Caco-2 (cell line): ENCODE results near the gene ZNF136. TPM values are rescaled to one million over a fixed set of nuclear protein-coding genes. Genes with fewer than 3 reads are reported as not detected.

ENCODE experiments used
- BruUV-seq: library from RNA; stranded (reverse); fragments of 400-500 nt; replicated peaks from 2 replicates; lab custom pipeline; 2021; lab: Mats Ljungman, UMichigan
- CTCF ChIA-PET: fragments of 300-600 bp; sonication (Branson Sonifier 250); formaldehyde crosslinking; loops from one replicate; lab custom pipeline; 2022; ENCODE audit warnings: antibody characterized with exemption; lab: Charles Lee
- POLR2A ChIA-PET: fragments of 300-600 bp; sonication (Branson Sonifier 250); formaldehyde crosslinking; loops from one replicate; lab custom pipeline; 2022; ENCODE audit warnings: antibody characterized with exemption; lab: Charles Lee
- DNase-seq, 2 experiments: peaks; one replicate each; pipeline versions ENCODE4 v3.0.0 to v3.0.0-alpha.2; 2020 to 2022
- H3K27me3 ChIP-seq: replicated peaks from 2 replicates; pipeline ENCODE4 v1.6.0; 2011; ENCODE audit warnings: low read length; ENCODE audit not compliant: control insufficient read depth, insufficient read depth
- H3K36me3 ChIP-seq: 2 replicates; pipeline ENCODE4 v1.5.1; 2011; ENCODE audit warnings: low read length; ENCODE audit not compliant: control insufficient read depth, insufficient read depth
- H3K4me1 ChIP-seq: fragments of 250-450 bp; sonication (Bioruptor Pico); 2 replicates; pipeline ENCODE4 v1.5.1; 2020; ENCODE audit warnings: mild to moderate bottlenecking
- H3K4me3 ChIP-seq: 2 replicates; pipeline ENCODE4 v1.5.1; 2011; ENCODE audit warnings: low read depth, mild to moderate bottlenecking, control low read depth, low read length
- H3K9me3 ChIP-seq: fragments of 250-450 bp; sonication (Bioruptor Pico); 2 replicates; pipeline ENCODE4 v1.5.1; 2020; ENCODE audit warnings: mild to moderate bottlenecking, moderate library complexity
- H3K27ac Mint-ChIP-seq: one replicate; pipeline ENCODE4 v1.8.0; 2022; ENCODE audit warnings: mixed read lengths; ENCODE audit not compliant: unreplicated experiment
- H3K27me3 Mint-ChIP-seq: one replicate; pipeline ENCODE4 v1.8.0; 2022; ENCODE audit warnings: mixed read lengths; ENCODE audit not compliant: insufficient read depth, unreplicated experiment
- H3K36me3 Mint-ChIP-seq: one replicate; pipeline ENCODE4 v1.8.0; 2022; ENCODE audit warnings: mild to moderate bottlenecking, mixed read lengths; ENCODE audit not compliant: insufficient read depth, unreplicated experiment
- H3K4me1 Mint-ChIP-seq: one replicate; pipeline ENCODE4 v1.8.0; 2022; ENCODE audit warnings: low read depth, mixed read lengths; ENCODE audit not compliant: unreplicated experiment
- H3K4me3 Mint-ChIP-seq: one replicate; pipeline ENCODE4 v1.8.0; 2022; ENCODE audit warnings: mild to moderate bottlenecking, moderate library complexity, mixed read lengths; ENCODE audit not compliant: unreplicated experiment
- H3K9me3 Mint-ChIP-seq: one replicate; pipeline ENCODE4 v1.8.0; 2022; ENCODE audit warnings: mixed read lengths; ENCODE audit not compliant: unreplicated experiment
- intact Hi-C: fragments of 100-400 bp; cut with micrococcal nuclease; formaldehyde crosslinking; loops from one replicate; pipeline ENCODE4 v1.10.0; 2022; ENCODE audit not compliant: unreplicated experiment
- total RNA-seq: library from RNA; stranded (reverse); gene quantifications from 2 replicates; pipeline ENCODE4 v1.2.3, GENCODE V29; 2022
- TF ChIP-seq, protein P1 (sequence below), 2 experiments: fragments of 200-600 bp in 1 of 2; IDR thresholded peaks; 1 replicate in 1 of 2; 2 replicates in 1 of 2; pipeline versions ENCODE4 v1.5.1 to v1.8.0; 2011 to 2022; ENCODE audit warnings: antibody characterized with exemption in 1 of 2, control low read depth in 1 of 2, inconsistent platforms in 1 of 2, low read depth in 1 of 2, low read length in 1 of 2, mild to moderate bottlenecking in 1 of 2, moderate library complexity in 1 of 2; ENCODE audit not compliant: insufficient read depth in 1 of 2, severe bottlenecking in 1 of 2, unreplicated experiment in 1 of 2

Gene ZNF136
- total RNA-seq, 1 experiment from 2014 or later: 3.6 TPM

DNA sequence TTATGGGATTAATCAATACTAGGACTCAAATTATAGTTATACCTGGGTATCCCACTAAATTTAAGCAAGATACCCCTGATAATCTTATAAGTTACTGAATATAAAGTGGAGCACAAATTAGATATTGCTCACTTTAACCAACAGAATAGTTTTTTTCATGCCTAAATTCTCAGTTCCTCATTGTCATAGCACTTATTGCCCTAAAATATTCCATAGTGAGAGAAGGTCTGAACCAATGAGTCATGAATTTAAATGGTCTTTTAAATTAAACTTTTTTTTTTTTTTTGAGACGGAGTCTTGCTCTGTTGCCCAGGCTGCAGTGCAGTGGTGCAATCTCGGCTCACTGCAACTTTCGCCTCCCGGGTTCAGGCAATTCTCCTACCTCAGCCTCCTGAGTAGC, 42.4 kb downstream of the ZNF136 start:
- H3K36me3 ChIP-seq: no peaks in the 10 kb centered on the region
- TF ChIP-seq, protein P1, sequence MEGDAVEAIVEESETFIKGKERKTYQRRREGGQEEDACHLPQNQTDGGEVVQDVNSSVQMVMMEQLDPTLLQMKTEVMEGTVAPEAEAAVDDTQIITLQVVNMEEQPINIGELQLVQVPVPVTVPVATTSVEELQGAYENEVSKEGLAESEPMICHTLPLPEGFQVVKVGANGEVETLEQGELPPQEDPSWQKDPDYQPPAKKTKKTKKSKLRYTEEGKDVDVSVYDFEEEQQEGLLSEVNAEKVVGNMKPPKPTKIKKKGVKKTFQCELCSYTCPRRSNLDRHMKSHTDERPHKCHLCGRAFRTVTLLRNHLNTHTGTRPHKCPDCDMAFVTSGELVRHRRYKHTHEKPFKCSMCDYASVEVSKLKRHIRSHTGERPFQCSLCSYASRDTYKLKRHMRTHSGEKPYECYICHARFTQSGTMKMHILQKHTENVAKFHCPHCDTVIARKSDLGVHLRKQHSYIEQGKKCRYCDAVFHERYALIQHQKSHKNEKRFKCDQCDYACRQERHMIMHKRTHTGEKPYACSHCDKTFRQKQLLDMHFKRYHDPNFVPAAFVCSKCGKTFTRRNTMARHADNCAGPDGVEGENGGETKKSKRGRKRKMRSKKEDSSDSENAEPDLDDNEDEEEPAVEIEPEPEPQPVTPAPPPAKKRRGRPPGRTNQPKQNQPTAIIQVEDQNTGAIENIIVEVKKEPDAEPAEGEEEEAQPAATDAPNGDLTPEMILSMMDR (IDR thresholded peaks at IDR 0.05; ENCODE audit: insufficient read depth in 1 of 2, low read depth in 1 of 2, low read length in 1 of 2, severe bottlenecking in 1 of 2, unreplicated experiment in 1 of 2): no peak
- H3K4me1 ChIP-seq: no peaks in the 10 kb centered on the region
- H3K9me3 ChIP-seq: peaks cover 8% of the 10 kb centered on the region
- DNase-seq: no peak
- Mint-ChIP-seq H3K36me3 (peaks cover 5% of the 10 kb centered on the region), H3K4me1 (no peaks in the 10 kb centered on the region), H3K4me3 (no peak overlapping the region), H3K9me3 (peaks cover 28% of the 10 kb centered on the region), H3K27me3 (no peaks in the 10 kb centered on the region), H3K27ac (no peak overlapping the region)
- no peaks in the 10 kb centered on the region for H3K27me3 ChIP-seq
- BruUV-seq: no TSS peak
- ChIA-PET CTCF (no interaction called here), POLR2A (no interaction called here)
- intact Hi-C loops: no loop called here
- H3K4me3 ChIP-seq: no peak overlapping the region

DNA sequence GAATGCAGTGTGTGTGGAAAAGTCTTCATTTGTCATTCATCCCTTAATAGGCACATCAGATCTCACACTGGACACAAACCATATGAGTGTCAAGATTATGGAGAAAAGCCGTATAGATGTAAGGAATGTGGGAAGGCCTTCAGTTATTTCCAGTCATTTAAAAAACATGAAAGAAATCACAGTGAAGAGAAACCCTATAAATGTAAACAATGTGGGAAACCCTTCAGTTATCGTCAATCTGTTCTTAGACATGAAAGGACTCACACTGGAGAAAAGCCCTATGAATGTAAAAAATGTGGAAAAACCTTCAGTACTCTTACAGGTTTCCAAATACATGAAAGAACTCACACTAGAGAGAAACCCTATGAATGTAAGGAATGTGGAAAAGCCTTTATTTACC, 45.3 kb downstream of the ZNF136 start:
- Mint-ChIP-seq H3K36me3 (peaks cover 5% of the 10 kb centered on the region), H3K4me1 (no peaks in the 10 kb centered on the region), H3K9me3 (peaks cover 27% of the 10 kb centered on the region), H3K27ac (no peak overlapping the region), H3K27me3 (no peaks in the 10 kb centered on the region), H3K4me3 (no peak overlapping the region)
- CTCF ChIA-PET: no interaction called here
- no TSS peak for BruUV-seq
- Histone ChIP-seq H3K27me3 (no peaks in the 10 kb centered on the region), H3K4me3 (no peak overlapping the region), H3K9me3 (peaks cover 8% of the 10 kb centered on the region), H3K36me3 (no peaks in the 10 kb centered on the region), H3K4me1 (no peaks in the 10 kb centered on the region)
- intact Hi-C loops: no loop called here
- TF ChIP-seq, protein P1 (IDR thresholded peaks at IDR 0.05; ENCODE audit: insufficient read depth in 1 of 2, low read depth in 1 of 2, low read length in 1 of 2, severe bottlenecking in 1 of 2, unreplicated experiment in 1 of 2): no peak
- DNase-seq: no peak
- POLR2A ChIA-PET: no interaction called here

DNA sequence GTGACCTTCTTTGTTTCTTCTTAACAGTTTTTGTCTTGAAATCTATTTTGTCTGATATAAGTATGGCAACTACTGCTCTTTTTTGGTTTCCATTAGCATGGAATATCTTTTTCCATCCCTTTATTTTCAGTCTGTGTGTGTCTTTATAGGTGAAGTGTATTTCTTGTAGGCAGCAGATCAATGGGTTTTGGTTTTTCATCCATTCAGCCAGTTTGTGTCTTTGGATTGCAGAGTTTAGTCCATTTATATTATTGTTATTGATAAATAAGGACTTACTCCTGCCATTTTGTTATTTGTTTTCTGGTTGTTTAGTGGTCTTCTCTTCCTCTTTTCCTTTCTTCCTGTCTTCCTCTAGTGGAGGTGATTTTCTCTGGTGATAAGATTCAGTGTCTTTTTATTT, 54.4 kb downstream of the ZNF136 start:
- no peaks in the 10 kb centered on the region for H3K27me3 ChIP-seq
- no peaks in the 10 kb centered on the region for H3K36me3 ChIP-seq
- POLR2A ChIA-PET: no interaction called here
- TF ChIP-seq, protein P1 (IDR thresholded peaks at IDR 0.05; ENCODE audit: insufficient read depth in 1 of 2, low read depth in 1 of 2, low read length in 1 of 2, severe bottlenecking in 1 of 2, unreplicated experiment in 1 of 2): no peak
- CTCF ChIA-PET: no interaction called here
- DNase-seq: no peak
- intact Hi-C loops: no loop called here
- Mint-ChIP-seq H3K27ac (no peak overlapping the region), H3K4me1 (no peaks in the 10 kb centered on the region), H3K9me3 (peaks cover 53% of the 10 kb centered on the region), H3K27me3 (no peaks in the 10 kb centered on the region), H3K36me3 (no peaks in the 10 kb centered on the region), H3K4me3 (no peak overlapping the region)
- H3K9me3 ChIP-seq: peaks cover 8% of the 10 kb centered on the region; the same call in 1 of the 2 replicates
- no peaks in the 10 kb centered on the region for H3K4me1 ChIP-seq
- no TSS peak for BruUV-seq
- H3K4me3 ChIP-seq: no peak overlapping the region
